Cortex of kidney (tissue), 1 donor: ENCODE data around the gene COL4A2.
"Not testable (repeated sequence)": the region's sequence is repeated elsewhere in the genome, so short reads cannot be mapped to it uniquely, and the experiment has no call there.

Experiments
- DNase-seq: peaks from one replicate; lab custom pipeline; 2025; lab: John Stamatoyannopoulos, UW

COL4A2 gene

GRCh38 chr13:110379905-110380341 lies 72.8 kb downstream of the COL4A2 start:
- DNase-seq, result no peak

GRCh38 chr13:110380359-110381028 lies 73.4 kb downstream of the COL4A2 start:
- DNase-seq, result no peak

- no peak for DNase-seq
Observed at GRCh38 chr13:110381029-110381360, 73.9 kb downstream of the COL4A2 start.

GRCh38 chr13:110382229-110382628 lies 75.1 kb downstream of the COL4A2 start:
- no peak for DNase-seq

GRCh38 chr13:110382830-110383229 lies 75.7 kb downstream of the COL4A2 start:
- no peak for DNase-seq

GRCh38 chr13:110387451-110388107 lies 80.5 kb downstream of the COL4A2 start:
- no peak for DNase-seq

GRCh38 chr13:110388108-110388943 lies 81.2 kb downstream of the COL4A2 start:
- no peak for DNase-seq

- DNase-seq, result no peak
Observed at GRCh38 chr13:110390567-110390966, 83.5 kb downstream of the COL4A2 start.

GRCh38 chr13:110391273-110391672 lies 84.2 kb downstream of the COL4A2 start:
- no peak for DNase-seq

GRCh38 chr13:110392510-110393240 lies 85.6 kb downstream of the COL4A2 start:
- DNase-seq, result no peak

- no peak for DNase-seq
Observed at GRCh38 chr13:110393761-110394160, 86.7 kb downstream of the COL4A2 start.

GRCh38 chr13:110394371-110394841 lies 87.3 kb downstream of the COL4A2 start:
- no peak for DNase-seq

GRCh38 chr13:110395616-110396015 lies 88.5 kb downstream of the COL4A2 start:
- not testable (repeated sequence) for DNase-seq

GRCh38 chr13:110396476-110396875 lies 89.4 kb downstream of the COL4A2 start:
- no peak for DNase-seq

GRCh38 chr13:110396913-110397381 lies 89.9 kb downstream of the COL4A2 start:
- no peak for DNase-seq

- DNase-seq, result no peak
Observed at GRCh38 chr13:110397436-110398115, 90.5 kb downstream of the COL4A2 start.

- DNase-seq, result no peak
Observed at GRCh38 chr13:110398564-110399507, 91.8 kb downstream of the COL4A2 start.

- no peak for DNase-seq
Observed at GRCh38 chr13:110399801-110400200, 92.7 kb downstream of the COL4A2 start.

GRCh38 chr13:110400786-110401533 lies 93.9 kb downstream of the COL4A2 start:
- no peak for DNase-seq
